ENCODE measurements around the gene MBNL2.

GRCh38 chr13:97429681-97430081 lies 207.5 kb downstream of the MBNL2 start:
- TF ChIP-seq CTCF (IDR thresholded peaks at IDR 0.05) (no peak), POLR2A (IDR thresholded peaks at IDR 0.05) (no peak)
